ENCODE data around the gene ARHGAP44. TPM values are rescaled to one million over a fixed set of nuclear protein-coding genes. Genes with fewer than 3 reads are reported as not detected.

Gene ARHGAP44
- total RNA-seq, 1 experiment from 2014 or later: 9.9 TPM

DNA sequence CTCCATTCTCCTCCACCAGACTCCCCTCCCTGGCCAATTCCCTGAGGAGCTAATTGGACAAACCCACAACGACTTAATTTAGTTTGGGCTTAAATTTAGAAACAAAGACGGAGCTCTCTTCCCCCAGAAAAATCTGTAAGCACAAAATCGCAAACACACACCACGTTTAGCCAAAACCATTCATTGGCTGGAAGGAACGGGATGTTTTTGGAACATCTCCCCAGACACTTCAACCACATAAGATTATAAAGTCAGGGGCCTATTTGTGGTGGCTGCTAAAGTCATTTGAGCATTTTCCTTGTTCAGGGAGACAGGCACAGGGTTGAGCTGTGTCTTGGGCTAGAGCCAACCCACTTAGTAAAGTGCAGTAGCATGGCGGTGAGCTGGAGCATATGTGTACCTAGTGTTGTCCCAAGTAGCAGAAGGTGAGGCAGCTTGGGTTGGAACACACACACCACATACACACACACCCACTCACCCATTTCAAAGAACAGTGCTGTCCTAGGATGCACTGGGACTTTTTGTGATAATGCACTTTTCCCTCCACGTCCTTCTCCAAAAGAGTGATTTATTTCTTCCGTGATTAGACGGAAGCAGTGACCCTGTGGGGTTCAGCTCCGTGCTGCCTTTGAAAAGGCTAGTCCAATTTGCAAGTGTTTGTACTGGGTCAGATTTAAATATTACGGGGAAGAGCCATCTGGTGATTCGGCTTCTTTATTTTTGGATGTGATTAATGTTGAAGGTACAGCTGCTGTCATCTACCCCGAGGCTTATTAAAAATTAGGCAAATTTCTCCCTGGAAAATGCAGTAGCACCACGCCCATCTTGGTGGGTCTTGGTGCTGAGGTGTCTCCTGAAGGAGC lies 196.4 kb downstream of the ARHGAP44 start:
- no peak overlapping the region for H3K4me2 ChIP-seq (ENCODE audit: insufficient read depth, insufficient read length, low read length)
- DNase-seq: no peak

More for the DNA sequence above, 196.4 kb downstream of the ARHGAP44 start:
- Histone ChIP-seq H3K18ac (ENCODE audit: insufficient read length, low read depth, low read length) (no peak overlapping the region), H3K14ac (ENCODE audit: insufficient read depth, low read length) (no peak overlapping the region), H3K79me1 (ENCODE audit: insufficient read depth, low read depth, low read length, poor library complexity, severe bottlenecking) (no peaks in the 10 kb centered on the region), H2BK120ac (ENCODE audit: low read depth, low read length, poor library complexity, severe bottlenecking) (no peak overlapping the region), H2BK5ac (ENCODE audit: insufficient read length, low read length) (no peak overlapping the region), H2BK12ac (ENCODE audit: insufficient read length, low read depth, low read length) (no peak overlapping the region), H3T11ph (ENCODE audit: low read length) (no peak overlapping the region), H2BK15ac (ENCODE audit: low read depth, low read length) (no peak overlapping the region), H3K79me2 (ENCODE audit: insufficient read depth, low read length) (no peaks in the 10 kb centered on the region), H3K23ac (ENCODE audit: insufficient read length, low read depth, low read length) (no peak overlapping the region), H3K9me3 (ENCODE audit: control insufficient read depth, low read depth, low read length) (no peaks in the 10 kb centered on the region), H4K5ac (ENCODE audit: insufficient read length, low read depth, low read length) (no peak overlapping the region), H4K91ac (ENCODE audit: insufficient read length, low read depth, low read length) (no peak overlapping the region), H3K23me2 (ENCODE audit: insufficient read length, low read depth, low read length, poor library complexity, severe bottlenecking) (no peaks in the 10 kb centered on the region), H2AK5ac (ENCODE audit: insufficient read length, low read length) (no peak overlapping the region), H3K27me3 (ENCODE audit: insufficient read depth, low read length) (no peaks in the 10 kb centered on the region), H3K4ac (ENCODE audit: low read depth, low read length) (no peak overlapping the region), H2AFZ (ENCODE audit: low read length) (no peak overlapping the region), H3K56ac (ENCODE audit: insufficient read length, low read depth, low read length) (no peak overlapping the region), H3K9ac (ENCODE audit: extremely low read depth, insufficient read length, low read length) (no peak overlapping the region), H2BK20ac (ENCODE audit: low read depth, low read length, poor library complexity, severe bottlenecking) (no peak overlapping the region), H3K4me1 (ENCODE audit: insufficient read depth, low read length) (no peaks in the 10 kb centered on the region), H4K8ac (replicated peaks; ENCODE audit: insufficient read length, low read depth, low read length) (no peak overlapping the region), H4K20me1 (ENCODE audit: control insufficient read depth, insufficient read depth, insufficient read length) (no peaks in the 10 kb centered on the region), H3K27ac (ENCODE audit: insufficient read length, low read depth, low read length) (no peak overlapping the region)
- WGBS (ENCODE audit: extremely low coverage, insufficient read length, low lambda C conversion rate): no CpG with 5 or more reads among the region's 14 CpGs
- TF ChIP-seq, protein P1, sequence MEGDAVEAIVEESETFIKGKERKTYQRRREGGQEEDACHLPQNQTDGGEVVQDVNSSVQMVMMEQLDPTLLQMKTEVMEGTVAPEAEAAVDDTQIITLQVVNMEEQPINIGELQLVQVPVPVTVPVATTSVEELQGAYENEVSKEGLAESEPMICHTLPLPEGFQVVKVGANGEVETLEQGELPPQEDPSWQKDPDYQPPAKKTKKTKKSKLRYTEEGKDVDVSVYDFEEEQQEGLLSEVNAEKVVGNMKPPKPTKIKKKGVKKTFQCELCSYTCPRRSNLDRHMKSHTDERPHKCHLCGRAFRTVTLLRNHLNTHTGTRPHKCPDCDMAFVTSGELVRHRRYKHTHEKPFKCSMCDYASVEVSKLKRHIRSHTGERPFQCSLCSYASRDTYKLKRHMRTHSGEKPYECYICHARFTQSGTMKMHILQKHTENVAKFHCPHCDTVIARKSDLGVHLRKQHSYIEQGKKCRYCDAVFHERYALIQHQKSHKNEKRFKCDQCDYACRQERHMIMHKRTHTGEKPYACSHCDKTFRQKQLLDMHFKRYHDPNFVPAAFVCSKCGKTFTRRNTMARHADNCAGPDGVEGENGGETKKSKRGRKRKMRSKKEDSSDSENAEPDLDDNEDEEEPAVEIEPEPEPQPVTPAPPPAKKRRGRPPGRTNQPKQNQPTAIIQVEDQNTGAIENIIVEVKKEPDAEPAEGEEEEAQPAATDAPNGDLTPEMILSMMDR (conservative IDR thresholded peaks at IDR 0.05): no peak
- Mint-ChIP-seq H3K4me3 (no peak overlapping the region), H3K36me3 (ENCODE audit: insufficient read depth in 1 of 3, low read depth in 3 of 3) (peaks cover 4 to 20% (median 20%) of the 10 kb centered on the region in 3 experiments), H3K9me3 (no peaks in the 10 kb centered on the region), H3K27me3 (ENCODE audit: low read depth) (peaks cover 2% of the 10 kb centered on the region; the same call in 1 of the 2 replicates), H3K4me1 (peaks cover 24 to 32% of the 10 kb centered on the region in 2 experiments), H3K27ac (no peak overlapping the region)
